Endothelial cell of hepatic sinusoid (primary cell): ENCODE measurements around the gene TEAD1.

ENCODE experiments used
- in situ Hi-C: cut with HindIII; loops from 2 replicates; pipeline ENCODE4 v1.10.0; 2017; ENCODE audit warnings: low sequenced_read_pairs

Gene TEAD1

DNA sequence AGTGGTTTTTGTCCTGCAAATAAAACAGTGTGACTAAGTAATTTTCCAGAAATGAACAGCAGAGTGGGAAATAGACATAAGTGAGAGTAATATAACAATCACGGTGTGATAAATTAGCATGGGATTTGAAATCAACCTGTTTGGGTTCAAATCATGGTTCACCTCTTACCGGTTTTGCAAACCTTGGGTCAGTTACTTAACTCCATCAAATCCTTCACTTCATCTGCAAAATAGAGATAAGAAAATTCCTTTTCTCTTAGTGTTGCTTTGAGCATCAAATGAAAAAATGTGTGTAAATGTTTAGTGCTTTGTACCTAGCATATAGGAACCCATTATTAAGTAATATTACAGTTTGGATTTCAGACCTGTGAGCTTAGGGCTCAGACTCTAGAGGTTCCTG, 152.2 kb downstream of the TEAD1 start:
- in situ Hi-C loops: no loop called here

DNA sequence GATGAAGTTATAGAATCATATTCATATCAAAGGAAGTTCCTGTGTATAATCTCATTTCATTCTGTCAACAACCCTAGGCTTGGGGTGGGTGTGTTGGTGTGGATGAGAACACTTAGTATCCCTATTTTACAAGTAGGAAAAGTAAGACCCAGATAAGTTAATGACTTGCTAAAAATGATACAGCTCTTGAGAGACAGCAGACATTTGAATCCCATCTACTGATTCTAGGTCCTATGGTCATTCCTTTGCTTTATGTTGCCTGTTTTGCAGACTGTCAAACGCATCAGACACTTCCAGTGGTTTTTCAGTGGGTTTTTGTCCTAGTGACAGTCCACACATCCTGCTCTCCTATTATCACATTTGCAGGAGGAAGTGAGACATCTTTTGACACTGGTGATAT, 153.1 kb downstream of the TEAD1 start:
- in situ Hi-C loops: no loop called here

DNA sequence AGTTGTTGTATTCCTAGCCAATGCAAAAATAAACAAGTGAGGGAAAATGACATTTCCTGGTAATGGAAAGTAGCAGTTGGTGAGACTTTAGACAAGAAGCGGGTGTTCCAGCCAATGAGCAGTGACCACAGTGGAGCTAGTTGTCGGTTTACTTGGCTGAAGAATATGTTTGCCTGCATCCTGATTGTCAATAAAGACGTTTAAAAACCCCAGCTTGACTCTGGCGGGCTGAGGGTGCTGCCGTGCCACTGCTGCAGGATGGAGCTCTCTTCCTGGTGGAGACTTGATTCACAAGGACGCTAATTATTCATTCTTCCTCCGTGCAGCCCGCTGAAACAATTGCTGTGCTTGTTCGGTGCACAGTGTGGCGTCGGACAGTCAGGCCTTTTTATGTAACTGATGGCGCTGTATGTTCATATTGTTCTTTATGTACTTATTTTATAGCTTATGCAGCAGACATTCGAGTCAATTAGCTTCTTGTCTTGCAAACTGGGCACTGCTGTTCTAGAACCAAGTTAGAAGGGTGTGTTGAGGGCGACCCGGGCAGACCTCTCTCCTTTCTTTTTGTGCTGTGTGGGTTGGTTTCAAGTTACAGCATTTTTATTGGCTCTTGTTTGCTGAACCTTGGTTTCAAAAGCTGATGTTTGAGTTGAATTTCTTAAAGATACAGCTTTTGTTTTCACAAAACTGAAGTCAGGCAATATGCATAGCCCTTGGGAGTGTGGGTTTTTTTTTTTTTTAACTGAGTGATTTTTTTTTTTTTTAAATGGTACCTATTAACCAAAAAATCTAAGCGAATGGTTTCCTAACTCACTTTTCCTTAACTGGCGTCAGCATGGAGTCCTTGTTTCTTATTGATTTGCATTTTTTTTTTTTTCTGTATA, 153.9 kb downstream of the TEAD1 start:
- in situ Hi-C loops: no loop called here

GRCh38 chr11:12829131-12829530, 154.9 kb downstream of the TEAD1 start:
- in situ Hi-C loops: no loop called here

- in situ Hi-C loops: no loop called here
Measured at GRCh38 chr11:12829540-12830314, 155.5 kb downstream of the TEAD1 start.

DNA sequence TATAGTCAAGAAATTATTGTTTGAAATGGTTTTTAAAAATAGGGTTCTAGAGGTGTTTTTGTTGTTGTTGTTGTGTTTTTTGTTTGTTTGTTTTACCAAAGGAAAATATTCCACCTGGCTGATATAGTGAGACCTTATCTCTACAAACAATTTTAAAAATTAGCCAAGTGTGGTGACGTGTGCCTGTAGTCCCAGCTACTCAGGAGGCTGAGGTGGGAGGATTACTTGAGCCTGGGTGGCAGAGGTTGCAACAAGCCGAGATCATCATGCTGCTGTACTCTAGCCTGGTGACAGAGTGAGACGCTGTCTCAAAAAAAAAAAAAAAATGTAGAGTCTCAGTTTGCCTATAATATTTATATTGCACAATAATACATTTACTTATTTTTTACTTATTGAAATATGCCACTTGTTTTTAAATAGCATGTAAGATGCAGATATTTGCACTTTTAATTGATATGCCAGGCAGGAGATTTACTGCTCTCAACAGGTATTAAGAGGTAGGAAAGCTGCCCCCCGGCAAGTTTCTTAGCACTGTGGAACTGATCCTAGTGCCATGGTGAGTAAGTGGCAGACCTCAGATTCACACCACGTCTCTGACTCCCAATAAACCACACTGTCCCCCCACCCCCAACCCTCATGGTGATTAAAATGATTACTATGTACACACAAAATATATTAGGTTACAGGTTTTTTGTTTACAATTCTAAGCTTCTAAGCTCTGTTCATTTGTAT, 157.4 kb downstream of the TEAD1 start:
- in situ Hi-C loops: no loop called here

DNA sequence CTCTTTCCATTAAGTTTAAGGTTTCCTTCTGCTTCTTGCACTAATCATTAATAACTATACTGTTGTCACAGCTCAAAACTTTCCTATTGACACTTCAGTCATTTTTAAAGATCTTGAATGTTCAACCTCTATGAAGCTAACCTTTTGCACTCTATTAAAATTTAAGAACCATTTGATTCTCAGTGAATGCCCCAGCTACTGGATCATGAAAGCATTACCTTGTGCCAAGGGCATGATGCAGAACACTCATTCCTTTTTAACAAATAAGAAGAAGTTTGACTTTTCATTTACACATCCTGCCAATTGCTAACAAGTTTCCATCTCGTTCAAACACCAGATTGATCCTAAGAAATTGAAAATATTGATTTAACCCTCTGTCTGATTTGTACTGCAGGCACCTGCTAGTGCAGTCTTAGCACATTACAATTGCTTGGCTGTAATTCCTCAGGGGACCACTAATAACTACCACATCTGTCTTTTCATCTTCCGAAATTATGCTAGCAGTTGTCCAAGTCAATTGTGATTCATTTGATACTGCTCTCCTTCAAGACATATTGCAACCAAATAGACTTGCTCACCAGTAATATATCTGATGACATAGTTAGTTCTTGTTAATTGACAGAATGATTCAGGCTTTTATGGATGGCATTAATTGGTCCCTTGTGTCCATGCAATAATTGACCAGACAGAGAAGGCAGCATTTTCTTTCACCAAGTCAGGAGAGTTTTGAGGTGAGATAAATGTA, 158.4 kb downstream of the TEAD1 start:
- in situ Hi-C loops: no loop called here

- in situ Hi-C loops: no loop called here
Measured at GRCh38 chr11:12834166-12834565, 159.9 kb downstream of the TEAD1 start.

DNA sequence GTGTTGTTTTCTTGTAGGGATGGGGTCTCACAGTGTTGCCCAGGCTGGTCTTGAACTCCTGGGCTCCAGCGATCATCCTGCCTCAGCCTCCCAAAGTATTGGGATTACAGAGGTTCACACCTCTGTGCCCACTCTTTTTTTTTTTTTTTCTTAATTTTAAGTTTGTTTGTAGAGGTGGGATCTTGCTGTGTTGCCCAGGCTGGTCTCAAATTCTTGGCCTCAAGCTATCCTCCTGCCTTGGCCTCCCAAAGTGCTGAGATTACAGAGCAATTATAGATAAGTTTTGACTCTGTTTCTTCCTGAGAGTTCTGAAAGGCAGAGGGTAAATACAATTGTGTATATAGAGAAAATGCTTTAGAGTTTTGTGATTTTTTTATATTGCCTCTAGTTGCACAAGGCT, 160.4 kb downstream of the TEAD1 start:
- in situ Hi-C loops: no loop called here

DNA sequence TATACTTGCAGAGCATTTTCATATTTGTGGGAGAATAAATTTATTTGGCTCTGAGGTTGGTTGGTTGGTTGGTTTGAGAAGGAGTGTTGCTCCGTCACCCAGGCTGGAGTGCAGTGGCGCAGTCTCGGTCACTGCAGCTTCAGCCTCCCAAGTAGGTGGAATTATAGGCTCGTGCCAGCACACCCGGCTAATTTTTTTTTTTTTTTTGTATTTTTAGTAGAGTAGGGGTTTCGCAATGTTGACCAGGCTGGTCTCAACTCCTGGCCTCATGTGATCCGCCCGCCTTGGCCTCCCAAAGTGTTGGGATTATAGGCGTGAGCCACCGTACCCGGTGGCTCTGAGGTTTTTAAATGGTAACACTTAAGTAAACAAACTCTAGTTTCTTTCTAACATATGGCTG, 161.1 kb downstream of the TEAD1 start:
- in situ Hi-C loops: no loop called here

DNA sequence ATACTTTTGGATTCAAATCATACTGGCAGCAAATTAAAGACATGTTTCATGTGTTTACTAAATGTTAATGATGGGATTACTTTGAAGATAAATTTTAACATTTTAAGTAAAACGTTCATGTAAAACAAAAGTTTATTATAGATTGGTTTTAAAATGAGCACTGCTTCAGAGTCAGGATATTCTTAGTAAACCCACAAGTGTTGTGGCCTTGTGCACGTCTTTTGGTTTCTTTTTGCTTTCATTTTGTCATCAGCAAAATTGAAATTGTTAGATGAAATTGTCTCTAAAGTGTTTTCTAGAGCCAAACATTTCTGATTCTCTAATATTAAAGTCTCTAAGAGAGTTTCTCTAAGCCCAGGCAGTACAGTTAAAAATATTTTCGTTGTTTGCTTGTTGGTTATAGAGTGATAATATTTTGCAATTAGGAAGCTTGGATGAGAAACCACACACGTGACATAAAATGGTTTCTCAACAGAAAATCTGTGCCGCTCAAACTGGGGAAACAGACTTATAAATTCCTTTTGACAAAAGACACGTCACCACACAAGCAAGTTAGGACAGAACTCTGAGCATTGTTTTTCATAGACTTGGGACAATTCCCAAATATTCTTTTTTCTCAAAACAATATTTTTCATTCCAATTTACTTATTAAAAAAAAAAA, 164.4 kb downstream of the TEAD1 start:
- in situ Hi-C loops: no loop called here

DNA sequence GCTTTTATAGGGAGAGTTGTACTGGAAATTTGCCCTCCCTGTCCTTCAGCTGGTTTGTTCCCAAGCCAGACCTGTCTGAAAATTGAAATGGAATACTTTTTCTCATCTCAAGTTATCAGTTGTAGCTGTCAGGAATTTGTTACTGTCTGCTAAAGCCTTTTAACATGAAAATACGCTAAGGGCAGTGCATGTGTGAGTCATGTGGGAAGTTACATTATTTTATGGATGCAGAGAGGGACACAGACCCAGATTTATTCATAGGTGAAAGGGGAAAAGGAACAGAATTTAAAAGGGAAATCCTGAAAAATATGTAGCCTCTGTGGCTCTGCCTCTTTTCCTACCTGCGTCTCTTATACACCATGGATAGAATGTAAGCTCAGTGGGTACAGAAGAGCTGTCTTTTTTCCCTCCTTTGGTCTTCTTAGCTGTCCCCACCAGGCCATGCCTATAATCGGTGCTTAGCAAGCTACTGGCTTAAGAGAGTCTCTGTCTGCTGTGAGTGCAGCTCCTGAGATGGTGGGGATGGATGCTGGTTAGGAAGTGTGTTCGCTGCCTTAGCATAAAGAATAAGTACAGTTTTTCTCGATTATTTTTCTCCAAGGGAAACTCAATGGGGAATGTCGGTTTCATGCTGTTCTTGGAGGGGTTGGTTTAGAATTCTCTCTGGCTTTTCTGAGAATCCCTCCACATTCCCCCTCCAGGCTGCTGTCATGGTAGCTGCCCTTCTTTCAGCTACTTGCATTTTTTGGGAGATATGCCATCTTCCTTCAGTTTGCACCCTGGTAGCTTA, 166.8 kb downstream of the TEAD1 start:
- in situ Hi-C loops: loop anchor here (5.0 kb wide), 1 partner anchor 39 kb away; no protein-coding TSS in a partner anchor

GRCh38 chr11:12841946-12842630, 167.9 kb downstream of the TEAD1 start:
- in situ Hi-C loops: loop anchor here (5.0 kb wide), 1 partner anchor 40 kb away; no protein-coding TSS in a partner anchor

DNA sequence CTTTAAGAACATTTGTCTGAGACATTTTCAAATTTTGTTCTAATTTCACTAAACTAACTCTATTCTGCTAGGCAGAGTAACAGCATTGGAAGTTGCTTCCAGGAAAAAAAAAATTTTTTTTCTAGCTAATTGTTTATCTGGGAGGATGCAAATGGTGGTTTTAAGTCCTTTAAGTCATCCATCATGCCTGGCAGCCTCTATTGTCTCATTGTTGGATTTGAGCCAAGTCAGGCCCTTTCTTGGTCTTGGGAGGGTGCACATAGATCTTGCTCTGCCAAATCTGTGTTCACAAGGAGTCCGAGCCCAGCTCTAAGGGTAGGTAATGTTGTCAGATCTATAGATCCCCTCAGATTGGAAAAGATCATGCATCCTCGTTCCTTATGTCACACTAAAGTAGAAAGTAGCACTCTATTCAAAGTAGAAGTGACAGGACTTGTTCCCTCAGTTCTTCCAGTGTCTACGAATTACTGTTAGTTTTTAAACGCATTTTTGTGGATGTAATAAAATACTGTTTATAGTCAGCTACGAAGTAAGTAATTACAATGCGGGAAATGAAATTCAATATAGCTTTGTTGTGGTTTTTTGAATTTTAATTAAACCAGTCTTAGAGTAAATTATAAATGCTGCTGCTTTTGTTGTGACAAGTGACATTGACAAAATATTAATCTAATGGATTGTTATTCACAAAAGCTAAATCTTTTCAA, 168.9 kb downstream of the TEAD1 start:
- in situ Hi-C loops: loop anchor here (5.0 kb wide), 1 partner anchor 41 kb away; no protein-coding TSS in a partner anchor

GRCh38 chr11:12845163-12845562, 170.9 kb downstream of the TEAD1 start:
- in situ Hi-C loops: no loop called here

GRCh38 chr11:12845739-12846358, 171.6 kb downstream of the TEAD1 start:
- in situ Hi-C loops: no loop called here

DNA sequence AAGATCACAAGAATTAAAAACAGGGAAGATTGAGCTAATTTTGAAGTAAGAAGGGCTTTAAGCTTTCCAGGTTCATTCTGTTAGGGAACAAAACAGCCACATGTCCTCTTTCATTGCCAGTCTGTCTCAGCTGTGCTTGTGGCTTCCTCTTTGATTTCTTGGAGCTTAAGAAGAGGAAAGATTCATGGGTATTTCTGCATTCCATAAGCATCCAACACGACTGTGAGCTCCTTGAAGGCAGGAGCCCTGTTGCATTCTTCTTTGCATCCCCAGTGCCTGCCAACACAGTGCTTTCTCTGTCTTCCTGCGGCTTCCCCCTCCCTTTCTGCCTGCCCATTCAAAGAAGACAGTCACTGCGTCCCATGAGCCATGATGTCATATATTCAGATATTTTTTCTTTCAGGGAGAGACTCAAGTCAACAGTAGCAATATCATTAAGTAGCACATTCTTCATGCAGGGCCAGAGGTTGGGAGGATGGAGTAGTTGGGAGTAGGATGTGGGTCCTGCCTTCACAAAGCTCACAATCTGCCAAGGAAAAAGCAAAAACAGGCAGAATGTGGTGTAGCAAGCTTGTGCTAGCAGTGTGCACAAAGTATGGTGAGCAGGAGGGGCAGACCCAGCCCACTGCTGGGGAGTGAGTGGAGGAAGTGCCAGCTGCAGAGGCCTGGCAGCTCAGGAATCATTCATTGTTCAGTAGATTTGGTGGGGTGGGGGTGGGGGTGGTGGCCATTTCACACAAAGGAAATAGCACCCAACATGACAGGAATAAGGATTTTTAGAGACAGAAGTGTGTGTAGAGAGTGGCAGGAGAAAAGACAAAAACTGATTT, 172.8 kb downstream of the TEAD1 start:
- in situ Hi-C loops: no loop called here
